ENCODE measurements around the gene APAF1.
A peak's percentile ranks its signal among the peaks of the same experiment; 100 is the strongest.
"Not testable (repeated sequence)": the region's sequence is repeated elsewhere in the genome, so short reads cannot be mapped to it uniquely, and the experiment has no call there.

APAF1 gene

GRCh38 chr12:98644712-98645571, at the start of gene APAF1, which contains the start of gene IKBIP:
TSS of gene APAF1 (plus strand) at chr12:98645290. CDS start at chr12:98648360, 3,070 bp downstream.
TSS of gene IKBIP (minus strand) at chr12:98644788. CDS start at chr12:98644701, 87 bp downstream.
- H3K27ac Mint-ChIP-seq: peak within 1 kb of the TSS; percentile 95
- peak within 1 kb of the TSS; percentile 99 for H3K4me3 Mint-ChIP-seq
- peaks cover 12% of the 10 kb centered on the region for H3K4me1 Mint-ChIP-seq
- H3K36me3 Mint-ChIP-seq: peaks cover 5% of the 10 kb centered on the region
- ATAC-seq (ENCODE audit: low read depth) (peak; percentile 88), DNase-seq (ENCODE audit: low spot score in 2 of 2) (peak; percentile 98 to 99)
- no peaks in the 10 kb centered on the region for H3K27me3 Mint-ChIP-seq
- H3K9me3 Mint-ChIP-seq: no peaks in the 10 kb centered on the region

- H3K36me3 Mint-ChIP-seq: peaks cover 12% of the 10 kb centered on the region
- not testable (repeated sequence) for H3K27ac Mint-ChIP-seq
These were observed 47.8 kb upstream of the APAF1 start for GRCh38 chr12:98597313-98597712.

DNA sequence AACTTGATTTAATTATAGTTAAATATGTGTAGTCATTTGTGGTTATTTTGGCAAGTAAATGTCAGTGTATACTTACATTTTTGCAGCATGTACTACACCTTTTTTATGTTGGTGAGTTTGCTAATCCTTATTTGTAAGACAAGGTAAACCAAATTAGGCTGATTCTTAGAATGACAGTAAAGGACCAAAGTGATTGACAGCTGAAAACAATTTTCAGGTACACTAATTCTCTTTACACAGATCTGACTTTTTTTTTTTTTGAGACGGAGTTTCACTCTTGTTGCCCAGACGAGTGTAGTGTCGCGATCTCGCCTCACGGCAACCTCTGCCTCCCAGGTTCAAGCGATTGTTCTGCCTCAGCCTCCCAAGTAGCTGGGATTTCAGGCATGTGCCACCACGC, 43.2 kb upstream of the APAF1 start:
- H3K4me1 Mint-ChIP-seq: no peaks in the 10 kb centered on the region
- H3K27me3 Mint-ChIP-seq: no peaks in the 10 kb centered on the region
- peaks cover 15% of the 10 kb centered on the region for H3K36me3 Mint-ChIP-seq
- no peaks in the 10 kb centered on the region for H3K9me3 Mint-ChIP-seq
- no peak for ATAC-seq (ENCODE audit: low read depth)
- H3K4me3 Mint-ChIP-seq: no peak overlapping the region
- H3K27ac Mint-ChIP-seq: no peak overlapping the region
- DNase-seq (ENCODE audit: low spot score in 2 of 2): no peak

More at GRCh38 chr12:98597313-98597712, 47.8 kb upstream of the APAF1 start:
- peaks cover 15% of the 10 kb centered on the region for H3K4me1 Mint-ChIP-seq
- DNase-seq (ENCODE audit: low spot score in 2 of 2); H3K27me3 Mint-ChIP-seq; H3K4me3 Mint-ChIP-seq; H3K9me3 Mint-ChIP-seq; ATAC-seq (ENCODE audit: low read depth): not testable (repeated sequence)

DNA sequence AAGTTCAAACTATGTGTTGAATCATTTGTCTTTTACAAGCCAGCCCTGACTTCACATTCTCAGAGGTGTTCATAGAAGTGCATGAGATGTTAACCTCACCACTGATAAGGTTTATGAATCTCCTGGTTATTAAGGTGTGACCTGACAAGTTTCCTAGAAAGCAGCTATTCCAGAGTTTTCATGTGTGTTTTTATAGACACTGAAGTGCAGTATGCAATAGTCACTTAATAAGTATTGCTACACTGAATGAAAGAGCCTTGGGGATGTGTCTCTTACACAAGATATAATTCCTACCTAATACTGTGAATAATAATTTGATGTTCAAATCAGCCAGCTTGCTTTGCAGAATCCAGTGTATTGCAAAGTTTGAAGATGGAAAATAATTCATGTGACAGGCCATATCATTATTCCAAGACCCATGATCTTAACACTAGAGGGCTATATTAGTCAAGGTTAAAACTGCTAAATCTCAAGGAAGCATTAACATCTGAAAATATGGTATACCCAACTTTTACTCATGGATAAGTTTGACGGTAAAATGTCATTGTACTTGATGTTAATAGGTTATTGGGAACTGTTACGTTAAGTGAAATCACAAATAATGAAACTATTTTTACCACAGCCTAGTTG, 38.6 kb upstream of the APAF1 start:
- H3K4me1 Mint-ChIP-seq: peaks cover 7% of the 10 kb centered on the region
- no peaks in the 10 kb centered on the region for H3K27me3 Mint-ChIP-seq
- ATAC-seq (ENCODE audit: low read depth) (peak; percentile 28), DNase-seq (ENCODE audit: low spot score in 2 of 2) (no peak)
- H3K4me3 Mint-ChIP-seq: peak overlapping the region; percentile 83
- H3K36me3 Mint-ChIP-seq: peaks cover 11% of the 10 kb centered on the region
- no peaks in the 10 kb centered on the region for H3K9me3 Mint-ChIP-seq
- H3K27ac Mint-ChIP-seq: no peak overlapping the region

DNA sequence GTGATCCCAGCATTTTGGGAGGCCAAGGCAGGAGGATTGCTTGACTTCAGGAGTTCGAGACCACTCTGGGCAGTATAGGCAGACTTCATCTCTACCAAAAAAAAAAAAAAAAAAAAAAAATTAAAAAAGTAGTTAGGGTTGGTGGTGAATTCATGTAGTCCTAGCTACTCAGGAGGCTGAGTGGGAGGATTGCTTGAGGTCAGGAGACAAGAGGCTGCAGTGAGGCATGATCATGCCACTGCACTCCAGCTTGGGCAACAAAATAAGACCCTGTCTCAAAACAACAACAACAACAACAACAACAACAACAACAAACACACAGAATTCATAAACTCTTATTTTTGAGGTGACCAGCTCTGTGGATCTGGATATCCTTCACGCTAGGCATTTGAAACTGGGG, 34.5 kb upstream of the APAF1 start:
- H3K27ac Mint-ChIP-seq: no peak overlapping the region
- H3K36me3 Mint-ChIP-seq: no peaks in the 10 kb centered on the region
- H3K27me3 Mint-ChIP-seq: no peaks in the 10 kb centered on the region
- DNase-seq (ENCODE audit: low spot score in 2 of 2) (no peak), ATAC-seq (ENCODE audit: low read depth) (no peak)
- no peak overlapping the region for H3K4me3 Mint-ChIP-seq
- H3K4me1 Mint-ChIP-seq: peaks cover 19% of the 10 kb centered on the region
- H3K9me3 Mint-ChIP-seq: no peaks in the 10 kb centered on the region

DNA sequence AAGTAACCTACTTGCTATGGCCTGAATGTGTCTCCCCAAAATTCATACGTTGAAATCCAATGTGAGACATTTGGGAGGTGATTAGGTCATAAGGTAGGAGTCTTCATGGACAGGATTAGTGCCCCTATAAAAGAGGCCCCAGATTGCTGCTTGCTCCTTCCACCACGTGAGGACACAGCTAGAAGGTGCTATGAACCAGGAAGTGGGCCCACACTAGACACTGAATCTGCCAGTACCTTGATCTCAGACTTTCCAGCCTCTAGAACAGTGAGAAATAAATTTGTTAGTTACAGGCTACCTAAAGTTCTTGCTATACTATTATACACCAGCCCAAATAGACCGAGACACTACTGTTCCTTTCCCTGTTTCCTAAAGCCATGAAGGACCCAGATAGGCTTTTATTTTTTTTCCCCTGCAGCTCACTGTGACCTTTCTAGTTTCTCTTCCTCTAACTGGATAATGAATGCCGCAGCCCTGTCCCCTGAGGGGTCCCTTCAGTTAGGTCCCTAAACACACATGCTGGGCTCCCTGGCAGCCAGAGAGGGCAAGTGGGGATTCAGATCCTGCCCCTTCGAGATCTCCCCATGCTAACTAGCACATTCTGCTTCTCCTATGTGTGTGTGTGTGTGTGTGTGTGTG, 32.3 kb upstream of the APAF1 start:
- Mint-ChIP-seq H3K27me3 (no peaks in the 10 kb centered on the region), H3K9me3 (no peaks in the 10 kb centered on the region), H3K4me3 (peak overlapping the region; percentile 43), H3K36me3 (no peaks in the 10 kb centered on the region), H3K4me1 (peaks cover 12% of the 10 kb centered on the region), H3K27ac (peak overlapping the region; percentile 92)
- ATAC-seq (ENCODE audit: low read depth): peak; percentile 96
- DNase-seq (ENCODE audit: low spot score in 2 of 2): peak; percentile 35 to 42

DNA sequence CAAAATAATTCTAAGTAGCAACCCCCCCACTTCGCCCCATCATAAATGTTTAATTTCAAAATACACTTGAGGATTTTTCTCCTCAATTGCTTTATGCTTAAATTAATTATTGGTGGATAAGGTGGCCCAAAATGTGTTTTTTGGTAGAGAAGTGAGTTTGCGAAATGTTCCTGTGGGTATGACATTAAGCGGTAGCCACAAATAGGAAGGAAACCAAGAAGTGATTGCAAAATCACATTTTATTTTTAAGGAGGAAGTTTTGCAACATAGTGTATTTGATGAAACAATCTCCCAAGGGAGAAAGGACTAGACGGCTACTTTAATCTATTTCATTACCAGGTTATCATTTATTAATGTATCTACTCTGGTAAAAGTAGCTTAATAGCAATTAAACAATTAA, 26.1 kb upstream of the APAF1 start:
- ATAC-seq (ENCODE audit: low read depth): no peak
- no peak overlapping the region for H3K4me3 Mint-ChIP-seq
- H3K9me3 Mint-ChIP-seq: no peaks in the 10 kb centered on the region
- DNase-seq (ENCODE audit: low spot score in 2 of 2): no peak
- no peaks in the 10 kb centered on the region for H3K36me3 Mint-ChIP-seq
- H3K4me1 Mint-ChIP-seq: peaks cover 4% of the 10 kb centered on the region
- H3K27me3 Mint-ChIP-seq: no peaks in the 10 kb centered on the region
- H3K27ac Mint-ChIP-seq: no peak overlapping the region

GRCh38 chr12:98635657-98636323, 9.3 kb upstream of the APAF1 start:
- Mint-ChIP-seq H3K4me3 (no peak overlapping the region), H3K36me3 (peaks cover 7% of the 10 kb centered on the region), H3K27me3 (no peaks in the 10 kb centered on the region), H3K9me3 (no peaks in the 10 kb centered on the region), H3K4me1 (peaks cover 7% of the 10 kb centered on the region), H3K27ac (no peak overlapping the region)
- DNase-seq (ENCODE audit: low spot score in 2 of 2) (no peak), ATAC-seq (ENCODE audit: low read depth) (peak; percentile 83)

DNA sequence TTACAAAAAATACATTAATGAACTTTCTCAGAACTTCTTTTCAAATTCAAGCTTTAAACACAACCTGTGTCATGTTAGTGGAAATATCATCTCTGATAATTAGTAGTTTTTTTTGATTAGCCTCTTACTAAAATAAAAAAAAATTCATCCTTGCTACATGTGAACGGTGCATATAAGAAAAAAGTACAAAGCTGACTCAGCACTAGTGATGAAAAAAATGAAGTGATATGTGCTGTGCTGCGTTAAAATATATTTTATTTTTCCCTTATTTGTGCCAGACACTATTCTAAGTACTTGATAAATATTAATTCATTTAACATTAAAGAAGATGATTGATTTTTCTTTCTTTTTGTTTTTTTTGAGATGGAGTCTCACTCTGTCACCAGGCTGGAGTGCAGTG, 8.0 kb upstream of the APAF1 start:
- Mint-ChIP-seq H3K36me3 (peaks cover 8% of the 10 kb centered on the region), H3K4me1 (peaks cover 9% of the 10 kb centered on the region), H3K27me3 (no peaks in the 10 kb centered on the region), H3K4me3 (no peak overlapping the region), H3K9me3 (no peaks in the 10 kb centered on the region), H3K27ac (no peak overlapping the region)
- DNase-seq (ENCODE audit: low spot score in 2 of 2) (no peak), ATAC-seq (ENCODE audit: low read depth) (no peak)

DNA sequence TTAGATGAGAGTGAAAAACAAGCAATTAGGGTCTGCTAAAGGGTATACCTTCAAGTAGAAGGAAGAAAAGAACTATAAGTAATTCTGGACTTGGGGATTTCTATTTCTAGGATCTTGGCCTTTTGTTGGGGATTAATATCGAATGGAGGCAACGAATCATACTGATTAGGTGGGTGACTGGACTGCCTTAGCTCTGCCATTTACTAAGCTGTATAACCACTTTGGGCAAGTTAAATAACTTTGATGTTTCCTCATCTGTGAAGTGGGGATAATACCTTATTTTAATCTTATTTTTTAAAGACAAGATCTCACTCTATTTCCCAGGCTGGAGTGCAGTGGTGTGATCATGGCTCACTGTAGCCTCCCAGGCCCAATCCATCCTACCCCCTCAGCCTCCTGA, 7.1 kb upstream of the APAF1 start:
- H3K27me3 Mint-ChIP-seq: no peaks in the 10 kb centered on the region
- peaks cover 5% of the 10 kb centered on the region for H3K36me3 Mint-ChIP-seq
- peaks cover 9% of the 10 kb centered on the region for H3K4me1 Mint-ChIP-seq
- no peak for DNase-seq (ENCODE audit: low spot score in 2 of 2)
- H3K4me3 Mint-ChIP-seq: no peak overlapping the region
- no peak for ATAC-seq (ENCODE audit: low read depth)
- no peak overlapping the region for H3K27ac Mint-ChIP-seq
- H3K9me3 Mint-ChIP-seq: no peaks in the 10 kb centered on the region

DNA sequence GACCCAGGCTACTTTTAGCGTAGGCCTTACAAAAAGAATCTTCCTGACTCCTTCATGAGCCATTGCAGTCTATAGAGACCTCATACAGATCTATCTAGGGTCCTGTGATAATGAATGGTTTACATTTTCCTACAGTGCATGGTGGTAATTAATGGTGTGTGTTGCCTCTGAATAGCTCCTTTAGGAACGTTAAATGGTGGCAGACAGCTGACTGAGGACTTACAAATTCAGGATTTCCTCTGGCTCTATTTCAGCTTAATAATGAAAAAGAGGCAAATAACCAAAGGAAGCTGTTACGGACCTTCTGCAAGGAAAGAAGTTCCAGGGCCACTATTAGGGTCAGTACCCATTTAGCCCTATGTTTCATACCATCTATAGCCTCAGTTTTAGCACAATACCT, 5.6 kb upstream of the APAF1 start:
- no peak overlapping the region for H3K27ac Mint-ChIP-seq
- peaks cover 12% of the 10 kb centered on the region for H3K4me1 Mint-ChIP-seq
- no peaks in the 10 kb centered on the region for H3K27me3 Mint-ChIP-seq
- H3K4me3 Mint-ChIP-seq: no peak overlapping the region
- no peak for ATAC-seq (ENCODE audit: low read depth)
- H3K9me3 Mint-ChIP-seq: no peaks in the 10 kb centered on the region
- no peak for DNase-seq (ENCODE audit: low spot score in 2 of 2)
- peaks cover 3% of the 10 kb centered on the region for H3K36me3 Mint-ChIP-seq

DNA sequence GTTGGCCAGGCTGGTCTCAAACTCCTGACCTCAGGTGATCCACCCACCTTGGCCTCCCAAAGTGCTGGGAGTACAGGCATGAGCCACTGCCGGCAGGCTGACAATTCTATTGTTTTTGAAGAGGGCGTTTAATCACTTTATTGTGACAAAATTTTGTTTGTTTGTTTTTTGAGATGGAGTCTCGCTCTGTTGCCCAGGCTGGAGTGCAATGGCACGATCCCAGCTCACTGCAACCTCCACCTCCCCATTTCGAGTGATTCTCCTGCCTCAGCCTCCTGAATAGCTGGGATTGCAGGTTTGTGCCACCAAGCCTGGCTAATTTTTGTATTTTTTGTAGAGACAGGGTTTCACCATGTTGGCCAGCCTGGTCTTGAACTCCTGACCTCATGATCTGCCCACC, 2.3 kb upstream of the APAF1 start:
- H3K9me3 Mint-ChIP-seq; DNase-seq (ENCODE audit: low spot score in 2 of 2); H3K27ac Mint-ChIP-seq; H3K27me3 Mint-ChIP-seq; ATAC-seq (ENCODE audit: low read depth); H3K36me3 Mint-ChIP-seq: not testable (repeated sequence)
- Mint-ChIP-seq H3K4me3 (peak overlapping the region; percentile 46), H3K4me1 (peaks cover 10% of the 10 kb centered on the region)

DNA sequence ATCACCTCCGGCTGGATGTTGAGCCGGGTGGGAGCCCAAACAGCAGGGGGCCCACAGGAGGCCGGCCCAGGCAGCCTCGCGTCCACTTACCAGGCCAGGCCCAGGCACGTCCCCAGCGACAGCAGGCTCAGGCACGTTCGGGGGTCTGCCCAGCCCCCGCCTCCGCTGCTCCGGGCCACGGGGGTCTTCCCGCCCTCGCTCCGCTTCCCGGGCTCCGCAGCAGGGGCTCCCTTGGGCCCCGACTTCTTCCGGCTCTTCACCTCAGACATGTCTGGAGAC, 718 bp upstream of the APAF1 start:
- Mint-ChIP-seq H3K4me1 (peaks cover 12% of the 10 kb centered on the region), H3K9me3 (no peaks in the 10 kb centered on the region)

DNA sequence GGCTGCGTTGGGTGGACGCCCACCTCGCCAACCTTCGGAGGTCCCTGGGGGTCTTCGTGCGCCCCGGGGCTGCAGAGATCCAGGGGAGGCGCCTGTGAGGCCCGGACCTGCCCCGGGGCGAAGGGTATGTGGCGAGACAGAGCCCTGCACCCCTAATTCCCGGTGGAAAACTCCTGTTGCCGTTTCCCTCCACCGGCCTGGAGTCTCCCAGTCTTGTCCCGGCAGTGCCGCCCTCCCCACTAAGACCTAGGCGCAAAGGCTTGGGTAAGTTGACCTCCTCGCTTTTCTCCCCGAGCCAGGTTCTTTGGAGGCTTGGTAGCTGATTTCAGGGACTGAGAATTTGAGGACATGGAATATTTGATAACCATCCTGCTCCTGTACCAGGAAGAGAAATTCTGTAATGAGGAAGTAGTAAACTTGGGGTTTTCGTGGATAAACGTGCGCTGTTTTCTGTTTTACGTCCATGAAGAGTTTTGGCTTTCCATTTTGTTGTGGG, 530 bp downstream of the APAF1 start:
- no peak for DNase-seq (ENCODE audit: low spot score in 2 of 2)
- Mint-ChIP-seq H3K27ac (peak overlapping the region; percentile 95), H3K4me1 (peaks cover 12% of the 10 kb centered on the region), H3K27me3 (no peaks in the 10 kb centered on the region), H3K9me3 (no peaks in the 10 kb centered on the region), H3K36me3 (peaks cover 5% of the 10 kb centered on the region), H3K4me3 (peak overlapping the region; percentile 99)
- ATAC-seq (ENCODE audit: low read depth): no peak

More for the DNA sequence above, 718 bp upstream of the APAF1 start:
- H3K4me3 Mint-ChIP-seq: peak overlapping the region; percentile 99
- H3K27me3 Mint-ChIP-seq: no peaks in the 10 kb centered on the region
- ATAC-seq (ENCODE audit: low read depth) (peak; percentile 2), DNase-seq (ENCODE audit: low spot score in 2 of 2) (no peak)
- peaks cover 1% of the 10 kb centered on the region for H3K36me3 Mint-ChIP-seq
- peak overlapping the region; percentile 95 for H3K27ac Mint-ChIP-seq
